Activated CD4-positive, alpha-beta T cell treated with anti-CD3 and anti-CD28 coated beads for 4 hours (primary cell): Measurements from ENCODE around the gene MAB21L3.

ENCODE experiments used
- DNase-seq, 2 donors: peaks; one replicate each; pipeline ENCODE4 v3.0.0-alpha.2; 2020

The MAB21L3 gene

DNA sequence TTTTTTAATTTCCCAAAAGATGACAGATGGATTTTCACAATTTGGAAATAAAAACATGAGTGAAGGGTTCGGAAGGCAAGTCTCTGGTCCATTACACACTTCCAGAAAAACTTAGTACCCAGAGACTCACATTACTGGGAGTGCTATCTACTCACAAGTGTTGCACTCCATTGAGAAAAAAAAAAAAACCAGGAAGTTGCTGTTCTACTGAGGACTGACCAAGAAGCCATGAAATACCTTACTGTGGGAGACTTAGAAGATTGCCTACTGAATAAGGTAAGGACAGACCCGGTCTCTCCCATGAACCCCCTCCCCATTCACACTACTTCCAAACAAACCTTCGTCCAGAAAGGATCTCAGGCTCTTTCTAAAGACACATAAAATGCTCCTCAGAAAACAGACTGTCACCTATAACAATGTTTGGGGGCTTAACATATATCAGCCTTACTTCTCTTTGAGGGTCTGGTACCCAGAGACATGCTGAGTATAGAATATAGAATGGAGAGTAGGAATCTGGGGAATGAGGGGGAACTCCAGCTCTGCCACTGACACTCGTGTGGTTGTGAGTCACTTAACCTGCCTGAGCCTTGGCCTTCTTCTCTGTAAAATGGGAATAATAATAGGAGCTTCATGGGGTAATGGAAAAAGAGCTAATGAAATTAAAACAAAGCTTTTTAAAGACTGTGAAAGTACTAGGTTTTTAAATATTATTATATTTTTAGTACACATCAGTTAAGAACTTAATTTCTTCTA, 1.4 kb downstream of the MAB21L3 start:
- DNase-seq, result no peak

DNA sequence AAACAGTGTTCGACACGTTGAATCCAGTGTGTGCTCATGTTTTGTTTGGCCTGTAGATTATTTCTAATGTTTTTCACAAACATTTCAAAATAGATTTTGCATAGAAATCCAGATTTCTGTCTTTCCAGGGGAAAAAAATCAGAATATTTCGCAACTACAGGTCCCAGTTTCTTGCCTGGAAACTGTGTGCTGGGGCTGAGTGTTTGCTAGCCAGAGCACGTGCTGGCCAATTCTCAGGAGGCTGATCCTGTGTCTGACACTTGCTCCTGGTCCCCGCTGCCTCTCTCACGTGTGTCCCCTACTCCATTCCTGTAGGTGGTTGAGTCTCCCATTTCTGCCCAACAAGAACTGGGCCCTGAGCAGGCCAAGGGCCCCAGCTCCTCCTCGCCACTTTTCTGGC, 2.4 kb downstream of the MAB21L3 start:
- no peak for DNase-seq

GRCh38 chr1:116115476-116116439, 4.6 kb downstream of the MAB21L3 start:
- DNase-seq, result no peak

GRCh38 chr1:116118471-116118870, 7.3 kb downstream of the MAB21L3 start:
- DNase-seq, result no peak

GRCh38 chr1:116119876-116120275, 8.7 kb downstream of the MAB21L3 start:
- no peak for DNase-seq

- no peak for DNase-seq
These were observed 12.0 kb downstream of the MAB21L3 start for GRCh38 chr1:116122955-116123757.

DNA sequence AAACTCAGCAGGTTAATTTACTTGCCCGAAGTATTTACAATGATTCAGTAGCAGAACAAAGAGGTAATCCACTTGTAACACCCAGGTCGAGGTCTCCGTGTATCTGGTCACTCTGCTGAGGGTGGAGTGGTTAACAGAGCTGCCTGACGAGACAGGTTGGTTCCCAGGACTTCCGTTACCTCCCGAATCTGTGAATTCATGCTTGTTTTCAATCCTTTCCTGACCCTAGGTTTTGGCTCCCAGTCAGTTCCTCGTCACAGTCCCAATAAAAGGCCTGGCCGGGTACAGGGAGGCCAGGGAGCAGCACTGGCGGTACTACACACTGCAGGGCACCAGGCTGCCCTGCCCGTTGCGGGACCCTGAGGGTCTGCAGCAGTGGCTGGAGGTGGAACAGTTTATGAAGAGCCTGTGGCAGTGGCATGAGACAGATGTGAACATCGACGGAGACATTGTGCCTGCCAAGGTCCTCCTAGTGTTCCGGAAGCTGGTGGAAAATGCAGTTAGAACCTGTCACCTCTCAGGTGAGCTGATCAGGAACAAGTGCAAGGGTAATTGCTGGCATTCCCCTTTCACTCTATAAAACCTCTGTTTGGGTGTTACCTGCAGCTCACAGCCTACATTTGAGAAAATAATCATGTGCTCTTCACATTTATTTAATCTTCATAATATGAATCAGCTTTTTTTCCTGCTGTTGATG, 12.8 kb downstream of the MAB21L3 start:
- DNase-seq, result no peak

DNA sequence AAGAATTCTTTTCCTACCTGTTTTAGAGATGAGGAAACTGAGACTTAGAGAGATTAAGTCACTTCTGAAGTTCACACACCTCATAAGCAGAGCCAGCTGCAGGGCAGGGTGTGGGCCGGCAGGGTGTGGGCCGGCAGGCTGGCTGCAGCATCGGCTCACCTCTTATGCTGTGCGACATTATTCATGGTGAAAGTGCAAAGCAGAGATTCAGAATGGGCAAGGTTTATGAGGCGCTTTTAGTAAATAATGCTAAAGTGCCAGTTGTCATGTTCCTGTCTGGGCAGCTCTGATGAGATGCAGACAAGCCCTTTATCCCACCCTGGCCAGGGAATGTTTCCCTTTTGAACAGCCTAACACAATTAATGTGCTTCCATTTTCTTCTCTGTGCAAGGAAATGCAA, 14.6 kb downstream of the MAB21L3 start:
- no peak for DNase-seq

DNA sequence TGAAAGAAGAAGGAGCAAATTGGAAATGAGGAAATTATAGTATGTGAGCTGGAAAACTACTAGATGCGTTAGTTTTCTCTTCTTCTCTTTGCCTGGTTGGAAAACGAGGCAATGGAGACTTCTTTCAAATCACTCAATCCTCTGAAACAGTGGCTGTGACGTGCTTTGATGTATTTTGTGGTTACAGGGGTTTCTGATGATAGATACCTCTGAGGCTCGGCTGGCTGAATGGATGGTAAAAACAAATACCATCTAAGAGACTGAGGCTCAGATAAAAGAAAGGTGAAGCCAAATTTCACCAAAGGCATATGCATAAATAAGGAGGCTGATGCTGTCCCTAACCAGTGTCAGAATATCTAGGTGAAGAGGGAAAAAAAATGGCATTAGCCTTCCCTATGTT, 15.1 kb downstream of the MAB21L3 start:
- DNase-seq, result no peak

DNA sequence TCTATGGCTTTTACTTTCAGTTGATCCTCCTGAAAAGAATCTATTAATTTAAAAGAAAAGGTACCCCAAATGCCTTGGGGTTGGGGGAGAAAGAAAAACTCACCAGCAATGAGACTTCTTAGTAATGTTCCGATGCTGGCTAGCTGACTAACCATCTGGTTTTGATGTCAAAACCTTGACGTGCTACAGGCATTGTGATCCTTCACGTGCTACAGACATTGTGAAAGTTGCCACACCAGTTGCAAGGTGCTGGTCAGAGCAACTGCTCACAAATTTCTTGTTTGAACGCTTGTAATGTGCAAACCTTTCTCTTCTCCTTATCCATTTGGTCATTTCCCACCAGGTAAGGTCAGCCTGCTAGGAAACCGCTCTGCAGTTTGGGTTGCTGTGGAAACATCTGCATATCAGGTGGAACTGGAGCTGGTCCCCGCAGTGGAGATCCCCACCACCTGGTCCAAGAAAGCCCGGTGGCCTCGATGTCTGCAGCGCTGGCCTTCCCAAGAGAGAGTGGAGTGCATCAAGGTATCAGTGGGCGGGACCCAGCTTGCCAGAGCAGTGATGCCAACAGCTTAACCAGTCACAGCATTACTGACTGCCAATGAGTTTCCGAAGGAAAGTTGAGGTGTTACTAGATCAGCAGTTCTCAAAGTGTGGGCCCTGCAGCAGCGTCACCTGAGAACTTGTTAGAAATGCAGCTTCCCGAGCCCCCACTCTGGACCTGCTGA, 16.1 kb downstream of the MAB21L3 start:
- DNase-seq, result no peak

DNA sequence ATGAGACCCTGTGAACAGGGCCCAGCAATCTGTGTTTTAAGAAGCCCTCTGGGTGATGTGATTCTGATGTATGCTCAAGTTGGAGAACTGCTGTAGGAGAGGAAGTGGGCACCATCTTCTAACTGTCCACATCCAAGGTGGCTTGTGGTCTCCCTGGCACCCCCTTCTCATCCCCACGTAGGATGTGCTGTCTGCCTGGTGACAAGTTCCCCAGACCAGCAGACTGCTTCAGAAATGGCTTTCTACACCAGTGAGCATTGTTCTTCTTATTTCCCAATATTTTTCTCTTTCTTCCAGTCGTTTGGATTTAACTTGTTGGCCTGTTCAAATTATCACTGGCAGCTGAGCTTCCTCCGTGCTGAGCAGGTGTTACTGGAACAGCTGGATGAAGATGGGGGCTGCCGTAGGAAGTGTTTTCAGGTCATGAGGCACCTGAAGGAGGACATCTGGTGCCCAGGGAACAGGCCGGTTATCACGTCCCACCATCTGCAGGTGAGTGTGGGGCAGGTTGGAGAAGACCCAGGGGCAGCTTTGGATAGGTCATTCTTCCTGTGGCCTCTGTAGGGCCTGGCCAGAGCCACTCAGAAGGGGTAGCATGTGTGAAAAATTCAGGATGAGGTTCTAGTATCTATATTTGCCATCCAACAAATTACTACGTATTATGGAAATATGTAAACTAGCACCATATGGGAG, 16.8 kb downstream of the MAB21L3 start:
- no peak for DNase-seq

GRCh38 chr1:116128664-116129063, 17.5 kb downstream of the MAB21L3 start:
- DNase-seq, result peak; percentile 42 to 52

GRCh38 chr1:116129537-116129936, 18.3 kb downstream of the MAB21L3 start:
- DNase-seq, result no peak

DNA sequence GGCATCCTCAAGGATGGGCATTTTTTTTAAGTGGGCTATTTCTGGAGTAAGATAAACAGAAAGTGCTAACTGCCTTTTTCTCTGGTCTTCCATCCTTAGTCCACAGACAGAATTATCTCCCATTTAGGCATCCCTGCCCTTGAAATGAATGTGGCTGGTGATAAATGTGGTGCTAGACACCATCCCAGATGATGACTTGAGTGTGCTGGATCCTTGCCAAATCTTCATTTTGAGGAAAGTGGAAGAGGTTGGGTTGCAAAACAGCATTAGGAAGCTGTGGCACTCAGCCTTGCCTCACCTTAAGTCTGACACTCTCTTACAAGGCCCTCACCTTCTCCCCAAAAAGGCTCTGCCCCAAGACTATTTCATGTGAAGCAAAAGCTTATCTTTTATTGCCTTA, 19.2 kb downstream of the MAB21L3 start:
- DNase-seq, result no peak

DNA sequence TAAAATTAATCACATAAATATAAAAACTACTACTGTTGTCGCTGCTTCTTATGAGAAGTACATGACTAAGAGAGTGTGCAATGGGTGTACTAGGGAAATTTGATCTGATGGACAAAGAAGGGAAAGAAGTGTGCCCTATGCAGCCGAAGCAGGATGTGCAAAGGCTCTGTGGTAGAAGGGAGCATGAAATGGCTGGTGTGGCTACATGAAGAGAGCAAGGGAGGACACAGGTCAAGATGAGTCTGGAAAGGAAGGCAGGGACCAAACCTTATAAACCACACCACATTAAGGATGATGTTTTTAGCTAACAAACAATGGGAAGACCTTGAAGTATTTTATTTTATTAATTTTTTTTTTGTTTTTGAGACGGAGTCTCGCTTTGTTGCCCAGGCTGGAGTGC, 20.0 kb downstream of the MAB21L3 start:
- no peak for DNase-seq

GRCh38 chr1:116131866-116132605, 20.8 kb downstream of the MAB21L3 start:
- DNase-seq, result no peak

DNA sequence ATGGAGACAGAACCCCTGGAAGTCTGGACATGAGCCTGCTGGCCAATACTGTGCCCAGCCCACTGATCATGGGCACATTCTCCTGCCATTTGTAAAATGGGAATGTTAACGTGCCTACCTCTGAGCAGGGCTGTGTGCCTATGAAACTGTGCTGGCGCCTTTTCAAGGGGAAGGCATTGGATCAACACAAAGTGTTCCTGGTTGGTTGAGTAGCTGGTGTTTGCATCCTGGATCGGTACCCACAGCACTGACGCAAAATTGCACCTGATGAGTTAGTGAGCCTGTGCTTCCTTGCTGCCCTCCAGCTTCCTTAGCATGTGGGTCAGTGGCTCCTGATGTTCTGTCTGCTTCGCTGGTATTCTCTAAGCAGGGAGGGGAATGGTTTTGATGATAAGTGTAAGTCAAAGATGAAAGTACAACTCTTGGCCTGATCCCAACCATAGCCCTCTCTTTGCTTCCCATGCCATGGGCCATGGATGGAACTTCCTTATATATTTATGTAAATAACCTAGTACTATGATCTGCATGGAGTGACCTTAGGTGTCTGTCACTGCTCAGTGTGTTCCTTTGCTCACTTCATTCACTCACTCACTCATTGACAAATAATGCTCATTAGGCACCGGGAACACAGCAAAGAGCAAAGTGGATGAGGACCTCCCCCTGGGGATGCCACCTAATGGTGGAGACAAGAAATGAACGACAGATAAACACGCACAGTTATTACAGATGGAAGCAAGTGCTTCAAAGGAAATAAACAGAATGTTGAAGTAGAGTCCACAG, 22.7 kb downstream of the MAB21L3 start:
- DNase-seq, result no peak

- no peak for DNase-seq
These were observed 23.2 kb downstream of the MAB21L3 start for GRCh38 chr1:116134476-116134773.

DNA sequence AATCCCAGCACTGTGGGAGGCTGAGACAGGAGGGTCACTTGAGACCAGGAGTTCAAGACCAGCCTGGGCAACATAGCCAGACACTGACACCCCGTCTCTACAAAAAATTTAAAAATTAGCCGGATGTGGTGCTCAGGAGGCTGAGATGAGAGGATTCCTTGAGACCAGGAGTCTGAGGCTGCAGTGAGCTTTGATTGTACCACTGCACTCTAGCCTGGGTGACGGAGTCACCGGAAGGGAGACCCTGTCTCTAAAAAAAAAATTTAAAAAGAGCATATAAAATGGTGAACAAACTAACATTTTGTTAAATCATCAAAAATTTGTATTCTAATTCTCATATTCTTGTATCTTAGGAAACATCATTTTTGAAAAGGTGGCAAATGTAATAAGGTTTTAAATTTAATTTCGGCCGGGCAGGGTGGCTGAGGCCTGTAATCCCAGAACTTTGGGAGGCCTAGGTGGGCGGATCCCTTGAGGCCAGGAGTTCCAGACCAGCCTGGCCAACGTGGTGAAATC, 27.1 kb downstream of the MAB21L3 start:
- no peak for DNase-seq
